Neuronal stem cell (in vitro differentiated cells): ENCODE data around the gene SPAG6. TPM values are rescaled to one million over a fixed set of nuclear protein-coding genes. Genes with fewer than 3 reads are reported as not detected.

Experiments
- DNase-seq: peaks from one replicate; pipeline ENCODE4 v3.0.0-alpha.2; 2013; ENCODE audit warnings: low spot score
- H2AFZ ChIP-seq: one replicate; pipeline ENCODE4 v1.6.1; 2013; ENCODE audit warnings: mild to moderate bottlenecking, low read length, inconsistent platforms
- H2AK5ac ChIP-seq: 2 replicates; pipeline ENCODE4 v1.6.1; 2013; ENCODE audit warnings: low read depth, mild to moderate bottlenecking, inconsistent platforms, low read length, moderate library complexity, mixed read lengths
- H2BK120ac ChIP-seq: 2 replicates; pipeline ENCODE4 v1.6.1; 2013; ENCODE audit warnings: low read depth, mild to moderate bottlenecking, inconsistent platforms, low read length, moderate library complexity, mixed read lengths
- H2BK12ac ChIP-seq: one replicate; pipeline ENCODE4 v1.6.1; 2013; ENCODE audit warnings: low read length, inconsistent platforms
- H2BK15ac ChIP-seq: 2 replicates; pipeline ENCODE4 v1.6.1; 2013; ENCODE audit warnings: mild to moderate bottlenecking, low read length, inconsistent platforms, mixed read lengths
- H2BK5ac ChIP-seq: one replicate; pipeline ENCODE4 v1.6.1; 2013; ENCODE audit warnings: inconsistent platforms, mild to moderate bottlenecking, low read length, moderate library complexity
- H3K14ac ChIP-seq: one replicate; pipeline ENCODE4 v1.6.1; 2013; ENCODE audit warnings: low read length, inconsistent platforms
- H3K18ac ChIP-seq: 2 replicates; pipeline ENCODE4 v1.6.1; 2013; ENCODE audit warnings: low read length, inconsistent platforms
- H3K23ac ChIP-seq: 2 replicates; pipeline ENCODE4 v1.6.1; 2013; ENCODE audit warnings: low read depth, mild to moderate bottlenecking, mixed read lengths, low read length, inconsistent platforms; ENCODE audit not compliant: poor library complexity
- H3K27ac ChIP-seq: replicated peaks from 3 replicates; pipeline ENCODE4 v1.5.1; 2013; ENCODE audit warnings: low read length, inconsistent platforms
- H3K27me3 ChIP-seq, 3 experiments: 2 replicates each; pipeline ENCODE4 v1.6.1; 2013; ENCODE audit warnings: low read length in 3 of 3, mild to moderate bottlenecking in 2 of 3, inconsistent platforms in 1 of 3, low read depth in 1 of 3, mixed read lengths in 1 of 3, moderate library complexity in 1 of 3; ENCODE audit not compliant: control insufficient read depth in 3 of 3, insufficient read depth in 3 of 3
- H3K36me3 ChIP-seq, 2 donors: replicated peaks in 1 of 2; 2 replicates each; pipeline ENCODE4 v1.6.1; 2013; ENCODE audit warnings: low read length in 2 of 2; ENCODE audit not compliant: control insufficient read depth in 2 of 2, insufficient read depth in 2 of 2
- H3K4ac ChIP-seq: 2 replicates; pipeline ENCODE4 v1.6.1; 2013; ENCODE audit warnings: inconsistent platforms, mild to moderate bottlenecking, low read length, moderate library complexity
- H3K4me1 ChIP-seq, 2 donors: 1 replicate in 1 of 2; 2 replicates in 1 of 2; pipeline ENCODE4 v1.6.1; 2013; ENCODE audit warnings: low read length in 2 of 2, low read depth in 1 of 2; ENCODE audit not compliant: control insufficient read depth in 2 of 2, insufficient read depth in 1 of 2
- H3K4me2 ChIP-seq: one replicate; pipeline ENCODE4 v1.6.1; 2013; ENCODE audit warnings: mild to moderate bottlenecking, low read length, inconsistent platforms; ENCODE audit not compliant: insufficient read depth, poor library complexity, severe bottlenecking
- H3K4me3 ChIP-seq, 2 donors: 2 replicates each; pipeline ENCODE4 v1.5.1; 2013; ENCODE audit warnings: low read length in 2 of 2, mild to moderate bottlenecking in 2 of 2, inconsistent platforms in 1 of 2, moderate library complexity in 1 of 2
- H3K79me1 ChIP-seq: one replicate; pipeline ENCODE4 v1.6.1; 2013; ENCODE audit warnings: low read depth, mild to moderate bottlenecking, inconsistent platforms, low read length, moderate library complexity
- H3K9ac ChIP-seq: one replicate; pipeline ENCODE4 v1.6.1; 2013; ENCODE audit warnings: mild to moderate bottlenecking, low read depth, low read length, inconsistent platforms; ENCODE audit not compliant: poor library complexity
- H3K9me3 ChIP-seq, 2 donors: replicated peaks in 1 of 2; 2 replicates each; pipeline versions ENCODE3 to v1.6.1; 2013; ENCODE audit warnings: low read length in 2 of 2, mild to moderate bottlenecking in 2 of 2, inconsistent platforms in 1 of 2, low read depth in 1 of 2, mixed read lengths in 1 of 2, moderate library complexity in 1 of 2; ENCODE audit not compliant: control insufficient read depth in 2 of 2, insufficient read depth in 1 of 2
- H4K8ac ChIP-seq: one replicate; pipeline ENCODE4 v1.6.1; 2013; ENCODE audit warnings: low read depth, mild to moderate bottlenecking, inconsistent platforms, low read length, moderate library complexity
- H4K91ac ChIP-seq: one replicate; pipeline ENCODE4 v1.6.1; 2013; ENCODE audit warnings: low read length, low read depth, mild to moderate bottlenecking, inconsistent platforms; ENCODE audit not compliant: poor library complexity
- WGBS, 2 donors: extraction: QIAGEN DNeasy Blood & Tissue Kit; methylation state at CpG; one replicate each; pipeline ENCODE4 v1.1.7; 2013; ENCODE audit warnings: missing lambda C conversion rate in 2 of 2, mixed read lengths in 1 of 2; ENCODE audit not compliant: insufficient read length in 2 of 2, insufficient replicate concordance in 1 of 2; ENCODE audit errors: extremely low coverage in 2 of 2; 5-methylcytosine and 5-hydroxymethylcytosine counted together
- small RNA-seq: library from polyadenylated mRNA; stranded (forward); fragments of <200 nt; extraction: miRNeasy Mini kit (QIAGEN cat#:217004); gene quantifications from one replicate; pipeline ENCODE3, GENCODE V24; 2013; ENCODE audit not compliant: insufficient read depth

SPAG6 gene

GRCh38 chr10:22463255-22463654, 118.0 kb downstream of the SPAG6 start:
- H2BK5ac ChIP-seq = no peak overlapping the region
- no peak overlapping the region for H3K9ac ChIP-seq
- no peak overlapping the region for H4K8ac ChIP-seq
- no peaks in the 10 kb centered on the region for H3K9me3 ChIP-seq
- H3K4me3 ChIP-seq = no peak overlapping the region
- H3K27ac ChIP-seq = no peak overlapping the region
- H2AFZ ChIP-seq = no peak overlapping the region
- no peaks in the 10 kb centered on the region for H3K27me3 ChIP-seq
- no peak overlapping the region for H3K4ac ChIP-seq
- no peak overlapping the region for H3K23ac ChIP-seq
- H2BK15ac ChIP-seq = no peak overlapping the region
- H2BK120ac ChIP-seq = no peak overlapping the region
- H3K79me1 ChIP-seq = no peaks in the 10 kb centered on the region
- no peak for DNase-seq
- H3K4me2 ChIP-seq = no peak overlapping the region
- H3K18ac ChIP-seq = no peak overlapping the region
- H3K14ac ChIP-seq = no peak overlapping the region
- no peak overlapping the region for H2AK5ac ChIP-seq
- no peak overlapping the region for H2BK12ac ChIP-seq
- H3K4me1 ChIP-seq = peaks cover 0 to 8% of the 10 kb centered on the region in 2 donors
- no peaks in the 10 kb centered on the region for H3K36me3 ChIP-seq
- no peak overlapping the region for H4K91ac ChIP-seq
- no CpG with 5 or more reads among the region's 4 CpGs for WGBS, 2 donors

DNA sequence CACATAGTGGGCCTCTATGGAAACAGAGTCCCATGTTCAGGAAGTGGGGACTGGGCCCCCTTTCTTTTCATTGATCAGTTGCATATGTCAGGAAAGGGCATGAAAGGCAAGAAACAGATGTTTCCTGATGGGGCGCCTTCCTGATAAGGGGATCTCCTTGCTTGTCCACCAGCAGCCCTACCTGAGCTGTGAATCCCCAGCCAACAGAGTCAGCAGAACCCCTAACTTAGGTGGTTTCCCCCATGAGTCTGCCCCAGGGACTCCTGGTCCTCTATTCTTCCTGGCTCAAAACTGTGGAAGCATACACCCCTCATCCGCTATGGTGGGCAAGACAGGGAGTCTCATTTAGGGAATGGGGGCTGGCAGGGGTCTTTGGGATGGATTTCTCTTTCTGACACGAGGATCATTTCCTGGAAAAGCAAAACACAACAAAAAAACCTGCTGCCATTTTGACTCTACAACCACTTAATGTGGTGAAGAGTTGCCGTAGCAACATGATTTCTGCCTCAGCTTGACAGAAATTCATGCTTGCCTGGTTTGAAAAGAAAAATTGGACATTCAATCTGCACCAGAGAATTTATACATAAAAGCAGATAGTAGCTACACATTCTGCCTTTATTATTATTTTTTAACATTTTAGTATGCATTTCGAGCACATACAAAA, 119.8 kb downstream of the SPAG6 start:
- H3K4me3 ChIP-seq = no peak overlapping the region
- no peak overlapping the region for H3K14ac ChIP-seq
- H3K4me2 ChIP-seq = no peak overlapping the region
- H2BK12ac ChIP-seq = no peak overlapping the region
- WGBS, 2 donors = no CpG with 5 or more reads among the region's 5 CpGs
- H2BK120ac ChIP-seq = no peak overlapping the region
- no peak overlapping the region for H4K8ac ChIP-seq
- no peak overlapping the region for H3K27ac ChIP-seq
- peaks cover 0 to 10% (median 0%) of the 10 kb centered on the region in 3 experiments for H3K27me3 ChIP-seq
- H3K23ac ChIP-seq = no peak overlapping the region
- H2BK15ac ChIP-seq = no peak overlapping the region
- no peak for DNase-seq
- H2AK5ac ChIP-seq = no peak overlapping the region
- H3K79me1 ChIP-seq = no peaks in the 10 kb centered on the region
- H2BK5ac ChIP-seq = no peak overlapping the region
- no peak overlapping the region for H3K9ac ChIP-seq
- H3K36me3 ChIP-seq = no peaks in the 10 kb centered on the region
- no peak overlapping the region for H3K4ac ChIP-seq
- peak overlapping the region; percentile 85 for H2AFZ ChIP-seq
- no peaks in the 10 kb centered on the region for H3K9me3 ChIP-seq
- H3K4me1 ChIP-seq = peaks cover 0 to 8% of the 10 kb centered on the region in 2 donors
- no peak overlapping the region for H4K91ac ChIP-seq
- H3K18ac ChIP-seq = no peak overlapping the region

GRCh38 chr10:22466763-22467334, 121.6 kb downstream of the SPAG6 start:
- no peak overlapping the region for H2AFZ ChIP-seq
- no peak overlapping the region for H2BK5ac ChIP-seq
- H3K4ac ChIP-seq = no peak overlapping the region
- no peak overlapping the region for H3K27ac ChIP-seq
- no peaks in the 10 kb centered on the region for H3K79me1 ChIP-seq
- H4K8ac ChIP-seq = no peak overlapping the region
- no peak overlapping the region for H3K9ac ChIP-seq
- no peak overlapping the region for H3K23ac ChIP-seq
- DNase-seq = no peak
- peaks cover 0 to 8% of the 10 kb centered on the region in 2 donors for H3K4me1 ChIP-seq
- H3K4me2 ChIP-seq = no peak overlapping the region
- no peaks in the 10 kb centered on the region for H3K36me3 ChIP-seq
- H3K14ac ChIP-seq = no peak overlapping the region
- H3K4me3 ChIP-seq = no peak overlapping the region
- WGBS, 2 donors = no CpG with 5 or more reads among the region's 3 CpGs
- peaks cover 0 to 2% of the 10 kb centered on the region in 2 donors for H3K9me3 ChIP-seq
- no peak overlapping the region for H3K18ac ChIP-seq
- no peak overlapping the region for H4K91ac ChIP-seq
- no peak overlapping the region for H2BK12ac ChIP-seq
- H3K27me3 ChIP-seq = peaks cover 0 to 19% (median 0%) of the 10 kb centered on the region in 3 experiments
- H2BK15ac ChIP-seq = no peak overlapping the region
- no peak overlapping the region for H2AK5ac ChIP-seq
- H2BK120ac ChIP-seq = no peak overlapping the region

Small RNA genes lying within 50 kb of the gene (small RNA-seq; reads per million reads assigned to genes)
- gene AL158211.3 = not detected
